Neural progenitor cell (in vitro differentiated cells): ENCODE data around the gene OR52N4. TPM values are rescaled to one million over a fixed set of nuclear protein-coding genes. Genes with fewer than 3 reads are reported as not detected.

Experiments
- DNase-seq: peaks from one replicate; pipeline ENCODE4 v3.0.0-alpha.2; 2016; ENCODE audit warnings: low spot score
- H2AFZ ChIP-seq: fragments of 200-600 bp; sonication (generic); replicated peaks from 2 replicates; pipeline ENCODE4 v1.6.1; 2016; ENCODE audit warnings: antibody characterized with exemption
- H3F3A ChIP-seq: fragments of 200-600 bp; sonication (generic); 2 replicates; pipeline ENCODE4 v1.6.1; 2016; ENCODE audit warnings: antibody characterized with exemption, low read depth
- H3K27ac ChIP-seq: fragments of 200-600 bp; sonication (generic); 2 replicates; pipeline ENCODE4 v1.5.1; 2016; ENCODE audit warnings: mild to moderate bottlenecking
- H3K27me3 ChIP-seq: fragments of 200-600 bp; sonication (generic); 2 replicates; pipeline ENCODE4 v1.6.1; 2016; ENCODE audit warnings: mild to moderate bottlenecking, moderate library complexity
- H3K36me3 ChIP-seq: fragments of 200-600 bp; sonication (generic); 2 replicates; pipeline ENCODE4 v1.5.1; 2016
- H3K4me1 ChIP-seq: fragments of 200-600 bp; sonication (generic); 2 replicates; pipeline ENCODE4 v1.6.1; 2016; ENCODE audit warnings: mixed run types
- H3K4me2 ChIP-seq: fragments of 200-600 bp; sonication (generic); 2 replicates; pipeline ENCODE4 v1.6.1; 2016
- H3K4me3 ChIP-seq: fragments of 200-600 bp; sonication (generic); 2 replicates; pipeline ENCODE4 v1.5.1; 2016
- H3K79me2 ChIP-seq: fragments of 200-600 bp; sonication (generic); 2 replicates; pipeline ENCODE4 v1.6.1; 2016; ENCODE audit warnings: low read depth
- H3K9ac ChIP-seq: fragments of 200-600 bp; sonication (generic); 2 replicates; pipeline ENCODE4 v1.6.1; 2016
- H3K9me3 ChIP-seq: fragments of 200-600 bp; sonication (generic); 2 replicates; pipeline ENCODE4 v1.5.1; 2016; ENCODE audit warnings: low read depth
- H4K20me1 ChIP-seq: fragments of 200-600 bp; sonication (generic); 2 replicates; pipeline ENCODE4 v1.6.1; 2016; ENCODE audit warnings: low read depth
- H3K27ac Mint-ChIP-seq: 3 replicates; pipeline ENCODE4 v1.8.0; 2021; ENCODE audit warnings: mixed read lengths
- H3K27me3 Mint-ChIP-seq: 2 replicates; pipeline ENCODE4 v1.8.0; 2022; ENCODE audit warnings: low read depth, mild to moderate bottlenecking, inconsistent platforms, moderate library complexity, mixed read lengths; ENCODE audit not compliant: insufficient read depth
- H3K36me3 Mint-ChIP-seq: 3 replicates; pipeline ENCODE4 v1.8.0; 2021; ENCODE audit warnings: mixed read lengths
- H3K4me1 Mint-ChIP-seq: 3 replicates; pipeline ENCODE4 v1.8.0; 2021; ENCODE audit warnings: mixed read lengths
- H3K4me3 Mint-ChIP-seq: 3 replicates; pipeline ENCODE4 v1.8.0; 2021; ENCODE audit warnings: mild to moderate bottlenecking, moderate library complexity, mixed read lengths
- H3K9me3 Mint-ChIP-seq: 3 replicates; pipeline ENCODE4 v1.8.0; 2020; ENCODE audit warnings: mixed read lengths
- CTCF ChIP-seq: fragments of 200-600 bp; sonication (generic); IDR thresholded peaks from 2 replicates; pipeline ENCODE4 v1.5.1; 2017; ENCODE audit warnings: antibody characterized with exemption, mild to moderate bottlenecking
- EZH2 ChIP-seq: fragments of 200-600 bp; sonication (generic); IDR thresholded peaks from 2 replicates; pipeline ENCODE4 v1.6.1; 2017; ENCODE audit warnings: antibody characterized with exemption, mild to moderate bottlenecking, moderate library complexity
- EZH2phosphoT487 ChIP-seq: fragments of 200-600 bp; sonication (generic); IDR thresholded peaks from 2 replicates; pipeline ENCODE4 v1.6.1; 2017; ENCODE audit warnings: antibody characterized with exemption
- total RNA-seq: library from RNA; depleted of rRNA; stranded (reverse); fragments of >200 nt; gene quantifications from 2 replicates; pipeline ENCODE4 v1.2.3, GENCODE V29; 2015; ENCODE audit warnings: low replicate concordance

The OR52N4 gene
- total RNA-seq, 1 donor from 2014 or later = not detected

GRCh38 chr11:5746614-5747013 lies 7.4 kb upstream of the OR52N4 start:
- no peak for TF ChIP-seq EZH2phosphoT487
- no peak for TF ChIP-seq CTCF
- TF ChIP-seq EZH2 = no peak
- H3K4me3 Mint-ChIP-seq = no peak overlapping the region

DNA sequence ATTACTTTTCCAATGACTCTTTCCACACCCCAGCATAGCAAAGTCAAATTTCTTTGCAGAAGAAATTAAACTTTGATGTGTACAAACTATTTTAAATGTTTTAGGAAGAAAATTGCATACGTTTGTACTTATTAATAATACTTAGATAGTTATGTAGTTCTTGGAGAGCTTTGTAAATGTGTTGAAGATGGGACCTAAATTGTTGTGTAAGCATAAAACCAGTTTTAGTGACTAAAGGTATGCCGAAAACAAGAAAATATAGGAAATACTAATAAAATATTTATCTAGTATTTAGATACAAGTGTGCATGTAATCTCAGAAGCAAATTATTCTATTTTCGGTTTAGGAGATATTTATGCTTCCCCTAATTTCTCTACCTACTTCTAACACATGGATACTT lies 4.2 kb upstream of the OR52N4 start:
- no peaks in the 10 kb centered on the region for H3K27me3 Mint-ChIP-seq
- H3K4me3 Mint-ChIP-seq = no peak overlapping the region
- Histone ChIP-seq H3K4me3 (no peak overlapping the region), H3K4me1 (no peaks in the 10 kb centered on the region), H3K79me2 (no peaks in the 10 kb centered on the region), H3F3A (no peaks in the 10 kb centered on the region), H3K9ac (no peak overlapping the region), H3K4me2 (no peak overlapping the region), H3K36me3 (no peaks in the 10 kb centered on the region), H2AFZ (no peak overlapping the region), H3K27ac (no peak overlapping the region), H4K20me1 (no peaks in the 10 kb centered on the region), H3K27me3 (no peaks in the 10 kb centered on the region), H3K9me3 (no peaks in the 10 kb centered on the region)
- H3K4me1 Mint-ChIP-seq = no peaks in the 10 kb centered on the region
- no peaks in the 10 kb centered on the region for H3K9me3 Mint-ChIP-seq
- no peak for DNase-seq
- TF ChIP-seq EZH2 (no peak), CTCF (no peak), EZH2phosphoT487 (no peak)
- H3K36me3 Mint-ChIP-seq = no peaks in the 10 kb centered on the region
- no peak overlapping the region for H3K27ac Mint-ChIP-seq

More at GRCh38 chr11:5746614-5747013, 7.4 kb upstream of the OR52N4 start:
- Histone ChIP-seq H3K4me1 (no peaks in the 10 kb centered on the region), H3K9ac (no peak overlapping the region), H3K4me2 (no peak overlapping the region), H3K36me3 (no peaks in the 10 kb centered on the region), H2AFZ (no peak overlapping the region), H4K20me1 (no peaks in the 10 kb centered on the region), H3K27me3 (no peaks in the 10 kb centered on the region), H3K27ac (no peak overlapping the region), H3K79me2 (no peaks in the 10 kb centered on the region), H3F3A (no peaks in the 10 kb centered on the region), H3K4me3 (no peak overlapping the region), H3K9me3 (no peaks in the 10 kb centered on the region)
- H3K4me1 Mint-ChIP-seq = no peaks in the 10 kb centered on the region
- no peaks in the 10 kb centered on the region for H3K9me3 Mint-ChIP-seq
- no peaks in the 10 kb centered on the region for H3K27me3 Mint-ChIP-seq
- no peaks in the 10 kb centered on the region for H3K36me3 Mint-ChIP-seq
- H3K27ac Mint-ChIP-seq = no peak overlapping the region
- DNase-seq = no peak

DNA sequence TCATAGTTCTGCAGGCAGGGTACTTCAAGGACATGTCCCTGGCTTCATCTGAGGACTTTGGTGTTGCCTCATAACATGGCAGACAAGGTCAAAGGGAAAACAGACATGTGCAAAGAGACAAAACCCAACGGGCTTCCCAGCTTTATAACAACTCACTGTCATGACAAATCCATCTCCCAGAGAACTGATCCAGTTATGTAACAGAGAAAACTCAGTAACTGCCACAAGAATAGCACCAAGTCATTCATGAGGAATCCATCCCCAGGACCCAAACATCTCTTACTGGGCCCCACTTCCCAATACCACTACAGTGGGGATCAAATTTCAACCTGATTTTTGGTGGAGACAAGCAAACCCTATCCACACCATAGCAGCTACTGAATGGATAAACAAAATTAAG lies 13.0 kb downstream of the OR52N4 start:
- Histone ChIP-seq H3K9me3 (no peaks in the 10 kb centered on the region), H3K36me3 (no peaks in the 10 kb centered on the region), H4K20me1 (no peaks in the 10 kb centered on the region), H3K4me2 (no peak overlapping the region), H3K79me2 (no peaks in the 10 kb centered on the region), H3K4me3 (no peak overlapping the region), H3K4me1 (no peaks in the 10 kb centered on the region), H3K9ac (no peak overlapping the region), H3K27me3 (no peaks in the 10 kb centered on the region), H3F3A (no peaks in the 10 kb centered on the region), H3K27ac (no peak overlapping the region), H2AFZ (no peak overlapping the region)
- H3K4me3 Mint-ChIP-seq = no peak overlapping the region
- H3K36me3 Mint-ChIP-seq = no peaks in the 10 kb centered on the region
- H3K9me3 Mint-ChIP-seq = no peaks in the 10 kb centered on the region
- DNase-seq = no peak
- H3K4me1 Mint-ChIP-seq = no peaks in the 10 kb centered on the region
- no peak overlapping the region for H3K27ac Mint-ChIP-seq
- no peaks in the 10 kb centered on the region for H3K27me3 Mint-ChIP-seq
- TF ChIP-seq EZH2 = no peak
- no peak for TF ChIP-seq CTCF
- no peak for TF ChIP-seq EZH2phosphoT487
